Measurements from ENCODE around the gene ABCA4.
"Not testable (repeated sequence)": the region's sequence is repeated elsewhere in the genome, so short reads cannot be mapped to it uniquely, and the experiment has no call there.

The ABCA4 gene

GRCh38 chr1:94011709-94012595 is 109.0 kb downstream of the ABCA4 start:
- in situ Hi-C loops (cut with HindIII; ENCODE audit: low sequenced_read_pairs), result no loop called here

- in situ Hi-C loops (cut with HindIII; ENCODE audit: low sequenced_read_pairs), result no loop called here
These were observed 109.8 kb downstream of the ABCA4 start for GRCh38 chr1:94011129-94011528.

- in situ Hi-C loops (cut with HindIII; ENCODE audit: low sequenced_read_pairs), result no loop called here
These were observed 111.6 kb downstream of the ABCA4 start for GRCh38 chr1:94009304-94009703.

GRCh38 chr1:94006604-94007003 is 114.3 kb downstream of the ABCA4 start:
- in situ Hi-C loops (cut with HindIII; ENCODE audit: low sequenced_read_pairs), result no loop called here

- in situ Hi-C loops (cut with HindIII; ENCODE audit: low sequenced_read_pairs), result no loop called here
These were observed 116.0 kb downstream of the ABCA4 start for GRCh38 chr1:94004924-94005323.

GRCh38 chr1:94002046-94002787 is 118.7 kb downstream of the ABCA4 start:
- in situ Hi-C loops (cut with HindIII; ENCODE audit: low sequenced_read_pairs), result no loop called here

GRCh38 chr1:94001397-94002045 is 119.4 kb downstream of the ABCA4 start:
- in situ Hi-C loops (cut with HindIII; ENCODE audit: low sequenced_read_pairs), result no loop called here

GRCh38 chr1:94000510-94001282 is 120.3 kb downstream of the ABCA4 start:
- in situ Hi-C loops (cut with HindIII; ENCODE audit: low sequenced_read_pairs), result no loop called here

- in situ Hi-C loops (cut with HindIII; ENCODE audit: low sequenced_read_pairs), result no loop called here
These were observed 121.0 kb downstream of the ABCA4 start for GRCh38 chr1:93999840-94000415.

- in situ Hi-C loops (cut with HindIII; ENCODE audit: low sequenced_read_pairs), result not testable (repeated sequence)
These were observed 122.4 kb downstream of the ABCA4 start for GRCh38 chr1:93998532-93998931.

GRCh38 chr1:93997756-93998155 is 123.2 kb downstream of the ABCA4 start:
- in situ Hi-C loops (cut with HindIII; ENCODE audit: low sequenced_read_pairs), result no loop called here

GRCh38 chr1:93995837-93996536 is 125.0 kb downstream of the ABCA4 start:
- in situ Hi-C loops (cut with HindIII; ENCODE audit: low sequenced_read_pairs), result no loop called here

GRCh38 chr1:93993731-93994130 is 127.2 kb downstream of the ABCA4 start:
- in situ Hi-C loops (cut with HindIII; ENCODE audit: low sequenced_read_pairs), result no loop called here

- in situ Hi-C loops (cut with HindIII; ENCODE audit: low sequenced_read_pairs), result no loop called here
These were observed 128.0 kb downstream of the ABCA4 start for GRCh38 chr1:93992954-93993353.

GRCh38 chr1:93992190-93992589 is 128.8 kb downstream of the ABCA4 start:
- in situ Hi-C loops (cut with HindIII; ENCODE audit: low sequenced_read_pairs), result no loop called here

- in situ Hi-C loops (cut with HindIII; ENCODE audit: low sequenced_read_pairs), result no loop called here
These were observed 129.7 kb downstream of the ABCA4 start for GRCh38 chr1:93991271-93991670.

GRCh38 chr1:93990477-93990876 is 130.5 kb downstream of the ABCA4 start:
- in situ Hi-C loops (cut with HindIII; ENCODE audit: low sequenced_read_pairs), result not testable (repeated sequence)

- in situ Hi-C loops (cut with HindIII; ENCODE audit: low sequenced_read_pairs), result no loop called here
These were observed 130.9 kb downstream of the ABCA4 start for GRCh38 chr1:93990010-93990409.

GRCh38 chr1:93989601-93990000 is 131.3 kb downstream of the ABCA4 start:
- in situ Hi-C loops (cut with HindIII; ENCODE audit: low sequenced_read_pairs), result no loop called here
